ENCODE data around the gene SLC6A16.

DNA sequence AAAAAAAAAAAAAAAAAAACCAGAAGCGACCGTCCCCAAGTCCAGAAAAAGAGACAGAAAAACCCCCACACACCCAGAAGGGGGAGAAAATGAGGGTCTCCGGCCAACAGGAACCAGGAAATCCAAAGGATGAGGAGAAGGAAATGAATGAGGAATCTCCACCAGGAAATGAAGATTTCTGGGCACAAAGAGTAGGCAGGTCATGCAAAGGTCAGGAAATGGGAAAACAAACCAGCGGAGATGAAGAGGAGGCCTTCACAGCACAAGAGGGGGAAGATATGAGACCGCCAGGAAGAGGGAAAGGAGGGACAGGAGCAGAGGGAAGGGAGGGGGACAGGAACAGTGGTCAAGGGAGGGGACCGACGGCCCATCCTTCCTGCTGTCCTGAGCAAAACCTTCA lies 31.4 kb upstream of the SLC6A16 start:
- TF ChIP-seq, protein P1, sequence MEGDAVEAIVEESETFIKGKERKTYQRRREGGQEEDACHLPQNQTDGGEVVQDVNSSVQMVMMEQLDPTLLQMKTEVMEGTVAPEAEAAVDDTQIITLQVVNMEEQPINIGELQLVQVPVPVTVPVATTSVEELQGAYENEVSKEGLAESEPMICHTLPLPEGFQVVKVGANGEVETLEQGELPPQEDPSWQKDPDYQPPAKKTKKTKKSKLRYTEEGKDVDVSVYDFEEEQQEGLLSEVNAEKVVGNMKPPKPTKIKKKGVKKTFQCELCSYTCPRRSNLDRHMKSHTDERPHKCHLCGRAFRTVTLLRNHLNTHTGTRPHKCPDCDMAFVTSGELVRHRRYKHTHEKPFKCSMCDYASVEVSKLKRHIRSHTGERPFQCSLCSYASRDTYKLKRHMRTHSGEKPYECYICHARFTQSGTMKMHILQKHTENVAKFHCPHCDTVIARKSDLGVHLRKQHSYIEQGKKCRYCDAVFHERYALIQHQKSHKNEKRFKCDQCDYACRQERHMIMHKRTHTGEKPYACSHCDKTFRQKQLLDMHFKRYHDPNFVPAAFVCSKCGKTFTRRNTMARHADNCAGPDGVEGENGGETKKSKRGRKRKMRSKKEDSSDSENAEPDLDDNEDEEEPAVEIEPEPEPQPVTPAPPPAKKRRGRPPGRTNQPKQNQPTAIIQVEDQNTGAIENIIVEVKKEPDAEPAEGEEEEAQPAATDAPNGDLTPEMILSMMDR (conservative IDR thresholded peaks at IDR 0.05): no peak
- TF ChIP-seq EZH2 (IDR thresholded peaks at IDR 0.05; ENCODE audit: low read depth): no peak

Data from PC-9 (cell line).